Omental fat pad (tissue), 4 donors: Measurements from ENCODE around the gene GTF3C4. TPM values are rescaled to one million over a fixed set of nuclear protein-coding genes. Genes with fewer than 3 reads are reported as not detected.

Experiments
- ATAC-seq: fragments of 150-250 bp; one replicate; pipeline ENCODE4 v1.9.1; 2016; ENCODE audit warnings: mild to moderate bottlenecking, moderate library complexity; ENCODE audit not compliant: low FRiP score
- DNase-seq: peaks from one replicate; pipeline ENCODE4 v3.0.0-alpha.2; 2019; ENCODE audit warnings: low spot score
- total RNA-seq, 4 donors: library from RNA; depleted of rRNA; stranded (reverse); fragments of >200 nt; gene quantifications; one replicate each; pipeline ENCODE4 v1.1.0, GENCODE V29; 2016
- TF ChIP-seq, protein P1 (sequence below), 3 donors: fragments of 450-650 bp; IDR thresholded peaks; one replicate each; pipeline ENCODE4 v1.5.1; 2016 to 2017; ENCODE audit warnings: antibody characterized with exemption in 3 of 3, mild to moderate bottlenecking in 3 of 3, moderate library complexity in 2 of 3

Gene GTF3C4
- total RNA-seq, 4 donors from 2014 or later, result 7.2 to 19.2 (median 10.0) TPM

- DNase-seq, result no peak
- no peak for ATAC-seq
- TF ChIP-seq, protein P1, sequence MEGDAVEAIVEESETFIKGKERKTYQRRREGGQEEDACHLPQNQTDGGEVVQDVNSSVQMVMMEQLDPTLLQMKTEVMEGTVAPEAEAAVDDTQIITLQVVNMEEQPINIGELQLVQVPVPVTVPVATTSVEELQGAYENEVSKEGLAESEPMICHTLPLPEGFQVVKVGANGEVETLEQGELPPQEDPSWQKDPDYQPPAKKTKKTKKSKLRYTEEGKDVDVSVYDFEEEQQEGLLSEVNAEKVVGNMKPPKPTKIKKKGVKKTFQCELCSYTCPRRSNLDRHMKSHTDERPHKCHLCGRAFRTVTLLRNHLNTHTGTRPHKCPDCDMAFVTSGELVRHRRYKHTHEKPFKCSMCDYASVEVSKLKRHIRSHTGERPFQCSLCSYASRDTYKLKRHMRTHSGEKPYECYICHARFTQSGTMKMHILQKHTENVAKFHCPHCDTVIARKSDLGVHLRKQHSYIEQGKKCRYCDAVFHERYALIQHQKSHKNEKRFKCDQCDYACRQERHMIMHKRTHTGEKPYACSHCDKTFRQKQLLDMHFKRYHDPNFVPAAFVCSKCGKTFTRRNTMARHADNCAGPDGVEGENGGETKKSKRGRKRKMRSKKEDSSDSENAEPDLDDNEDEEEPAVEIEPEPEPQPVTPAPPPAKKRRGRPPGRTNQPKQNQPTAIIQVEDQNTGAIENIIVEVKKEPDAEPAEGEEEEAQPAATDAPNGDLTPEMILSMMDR (IDR thresholded peaks at IDR 0.05), result no peak
Measured at GRCh38 chr9:132672413-132672690, 2.1 kb downstream of the GTF3C4 start.

GRCh38 chr9:132673355-132673754 lies 3.1 kb downstream of the GTF3C4 start:
- DNase-seq, result no peak
- TF ChIP-seq, protein P1 (IDR thresholded peaks at IDR 0.05), result no peak
- ATAC-seq, result no peak

GRCh38 chr9:132674485-132674884 lies 4.2 kb downstream of the GTF3C4 start:
- ATAC-seq (no peak), DNase-seq (no peak)
- TF ChIP-seq, protein P1 (IDR thresholded peaks at IDR 0.05), result no peak

DNA sequence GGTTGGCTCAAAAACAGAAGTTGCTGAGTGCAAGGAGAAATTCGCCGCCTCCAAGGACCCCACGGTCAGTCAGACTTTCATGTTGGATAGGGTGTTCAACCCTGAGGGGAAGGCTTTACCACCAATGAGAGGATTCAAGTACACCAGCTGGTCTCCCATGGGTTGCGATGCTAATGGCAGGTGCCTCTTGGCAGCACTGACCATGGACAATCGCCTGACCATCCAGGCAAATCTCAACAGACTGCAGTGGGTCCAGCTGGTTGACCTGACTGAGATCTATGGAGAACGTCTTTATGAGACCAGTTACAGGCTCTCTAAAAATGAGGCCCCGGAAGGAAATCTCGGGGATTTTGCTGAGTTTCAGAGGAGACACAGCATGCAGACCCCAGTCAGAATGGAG lies 7.7 kb downstream of the GTF3C4 start:
- ATAC-seq (no peak), DNase-seq (no peak)
- TF ChIP-seq, protein P1 (IDR thresholded peaks at IDR 0.05), result no peak

DNA sequence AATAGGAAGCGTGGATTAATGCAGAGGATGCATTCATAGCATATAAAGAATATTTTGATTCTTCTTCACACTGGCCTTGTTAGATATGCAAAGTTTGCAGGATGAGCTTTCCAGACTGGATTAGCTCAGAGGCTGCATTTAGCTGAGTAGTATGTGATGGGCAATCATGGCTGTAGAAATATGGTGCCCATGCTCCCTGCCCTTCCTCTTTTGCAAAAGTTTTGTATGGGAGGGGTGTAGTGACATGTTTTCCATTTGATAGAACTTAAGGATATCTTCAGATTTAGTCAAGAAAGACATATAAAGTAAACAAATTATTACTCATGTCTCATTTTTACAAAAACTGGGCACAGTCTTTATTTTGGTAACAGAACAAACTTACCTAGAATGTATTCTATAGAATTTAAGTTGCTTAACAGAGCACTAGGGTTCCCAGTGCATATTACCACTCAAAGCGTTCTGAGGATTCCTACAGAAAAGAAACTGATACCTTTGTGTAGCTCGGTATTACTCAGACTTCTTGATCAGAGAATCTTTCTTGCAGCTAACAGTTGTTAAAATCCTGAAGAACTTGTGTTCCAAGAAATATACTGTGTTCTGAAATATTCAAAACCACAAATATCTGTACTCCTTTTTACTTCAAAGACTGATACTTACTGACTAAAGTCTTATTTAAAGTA lies 9.8 kb downstream of the GTF3C4 start:
- no peak for ATAC-seq
- no peak for DNase-seq
- TF ChIP-seq, protein P1 (IDR thresholded peaks at IDR 0.05), result no peak

DNA sequence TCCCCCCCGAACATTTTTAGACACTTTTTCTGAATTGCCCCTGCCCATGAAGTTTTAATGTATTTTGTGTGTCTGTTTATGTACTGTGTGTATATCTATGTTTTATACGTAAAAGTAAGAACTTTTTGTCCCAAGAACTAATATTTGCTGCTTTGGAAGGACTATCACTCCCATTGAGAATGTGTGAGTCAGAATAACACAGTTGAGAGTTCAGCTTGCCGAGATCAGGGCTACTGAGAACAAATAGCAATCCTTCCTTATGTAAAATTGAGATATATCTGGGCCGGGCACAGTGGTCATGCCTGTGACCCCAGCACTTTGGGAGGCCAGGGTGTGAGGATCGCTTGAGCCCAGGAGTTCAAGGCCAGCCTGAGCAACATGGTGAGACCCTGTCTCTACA lies 11.3 kb downstream of the GTF3C4 start:
- ATAC-seq (no peak), DNase-seq (no peak)
- TF ChIP-seq, protein P1 (IDR thresholded peaks at IDR 0.05), result no peak

DNA sequence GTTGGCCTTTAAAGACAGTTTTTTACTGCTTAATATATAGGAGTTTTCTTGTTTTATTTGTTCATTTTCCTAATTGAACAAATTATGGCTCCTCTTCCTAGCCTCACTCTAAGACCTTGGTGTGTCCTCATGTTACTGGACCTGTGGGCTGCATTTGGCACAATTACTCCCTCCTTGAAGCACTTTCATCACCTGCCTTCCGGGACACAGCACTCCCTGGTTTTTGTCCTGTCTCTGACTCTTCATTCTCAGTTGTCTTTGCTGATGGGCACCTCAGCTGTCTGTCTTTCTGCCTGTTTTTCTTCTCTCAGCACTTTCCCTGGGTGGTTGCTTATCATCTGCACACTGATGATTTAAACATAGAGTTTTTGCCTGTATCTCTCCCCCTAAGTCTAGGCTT lies 13.6 kb downstream of the GTF3C4 start:
- DNase-seq (no peak), ATAC-seq (no peak)
- TF ChIP-seq, protein P1 (IDR thresholded peaks at IDR 0.05), result no peak
